PC-9 (cell line): ENCODE data around the gene HOXC9. TPM values are rescaled to one million over a fixed set of nuclear protein-coding genes. Genes with fewer than 3 reads are reported as not detected.

ENCODE experiments used
- BruUV-seq: library from RNA; stranded (reverse); fragments of 400-500 nt; replicated peaks from 2 replicates; lab custom pipeline; 2021; lab: Mats Ljungman, UMichigan
- CTCF ChIA-PET: fragments of 300-600 bp; sonication (Branson Sonifier 250); formaldehyde crosslinking; loops from one replicate; lab custom pipeline; 2022; ENCODE audit warnings: antibody characterized with exemption; lab: Charles Lee
- POLR2A ChIA-PET: fragments of 300-600 bp; sonication (Branson Sonifier 250); formaldehyde crosslinking; loops from one replicate; lab custom pipeline; 2022; ENCODE audit warnings: antibody characterized with exemption; ENCODE audit not compliant: unreplicated experiment; lab: Charles Lee
- DNase-seq, 2 experiments: peaks; one replicate each; pipeline versions ENCODE4 v3.0.0 to v3.0.0-alpha.2; 2015 to 2022; ENCODE audit warnings: mixed read lengths in 1 of 2
- H2AFZ ChIP-seq: fragments of 200-600 bp; sonication (generic); 2 replicates; pipeline ENCODE4 v1.8.1; 2017; ENCODE audit warnings: antibody characterized with exemption
- H3F3A ChIP-seq: fragments of 200-600 bp; sonication (generic); 2 replicates; pipeline ENCODE4 v1.8.1; 2017; ENCODE audit warnings: antibody characterized with exemption, mild to moderate bottlenecking, low read depth; ENCODE audit not compliant: insufficient read depth
- H3K27ac ChIP-seq: fragments of 200-600 bp; sonication (generic); 2 replicates; pipeline ENCODE4 v1.6.1; 2016; ENCODE audit warnings: mixed run types
- H3K27me3 ChIP-seq: fragments of 200-600 bp; sonication (generic); 2 replicates; pipeline ENCODE4 v1.6.1; 2016; ENCODE audit warnings: low read depth, mixed run types; ENCODE audit not compliant: insufficient read depth
- H3K36me3 ChIP-seq: fragments of 200-600 bp; sonication (generic); 2 replicates; pipeline ENCODE4 v1.6.1; 2016; ENCODE audit warnings: low read depth, mixed run types
- H3K4me1 ChIP-seq: fragments of 200-600 bp; sonication (generic); replicated peaks from 2 replicates; pipeline ENCODE4 v1.6.1; 2016; ENCODE audit warnings: mixed run types; ENCODE audit not compliant: insufficient read depth
- H3K4me2 ChIP-seq: fragments of 200-600 bp; sonication (generic); 2 replicates; pipeline ENCODE4 v1.6.1; 2017; ENCODE audit warnings: mixed run types
- H3K4me3 ChIP-seq: fragments of 200-600 bp; sonication (generic); 2 replicates; pipeline ENCODE4 v1.6.1; 2016; ENCODE audit warnings: mixed run types
- H3K79me2 ChIP-seq: fragments of 200-600 bp; sonication (generic); 2 replicates; pipeline ENCODE4 v1.6.1; 2017; ENCODE audit warnings: low read depth, mixed run types
- H3K9me2 ChIP-seq: fragments of 200-600 bp; sonication (generic); 2 replicates; pipeline ENCODE4 v1.8.1; 2017; ENCODE audit warnings: mild to moderate bottlenecking; ENCODE audit not compliant: insufficient read depth
- H3K9me3 ChIP-seq: fragments of 200-600 bp; sonication (generic); 2 replicates; pipeline ENCODE4 v1.8.1; 2016; ENCODE audit warnings: low read depth; ENCODE audit not compliant: insufficient read depth
- H4K20me1 ChIP-seq: fragments of 200-600 bp; sonication (generic); 2 replicates; pipeline ENCODE4 v1.8.1; 2017; ENCODE audit not compliant: insufficient read depth
- EZH2 ChIP-seq: fragments of 200-600 bp; sonication (generic); IDR thresholded peaks from 2 replicates; pipeline ENCODE4 v1.8.0; 2017; ENCODE audit warnings: antibody characterized with exemption, low read depth
- intact Hi-C: fragments of 100-400 bp; cut with micrococcal nuclease; formaldehyde crosslinking; loops from one replicate; pipeline ENCODE4 v1.10.0; 2022; ENCODE audit not compliant: unreplicated experiment
- total RNA-seq: library from RNA; stranded (reverse); gene quantifications from 2 replicates; pipeline ENCODE4 v1.2.3, GENCODE V29; 2021
- TF ChIP-seq, protein P1 (sequence below): fragments of 200-600 bp; sonication (generic); conservative IDR thresholded peaks from 2 replicates; pipeline ENCODE4 v1.6.1; 2017; ENCODE audit warnings: mixed run types, antibody characterized with exemption, mild to moderate bottlenecking, moderate library complexity

Gene HOXC9
- total RNA-seq, 1 experiment from 2014 or later: 10.2 TPM

DNA sequence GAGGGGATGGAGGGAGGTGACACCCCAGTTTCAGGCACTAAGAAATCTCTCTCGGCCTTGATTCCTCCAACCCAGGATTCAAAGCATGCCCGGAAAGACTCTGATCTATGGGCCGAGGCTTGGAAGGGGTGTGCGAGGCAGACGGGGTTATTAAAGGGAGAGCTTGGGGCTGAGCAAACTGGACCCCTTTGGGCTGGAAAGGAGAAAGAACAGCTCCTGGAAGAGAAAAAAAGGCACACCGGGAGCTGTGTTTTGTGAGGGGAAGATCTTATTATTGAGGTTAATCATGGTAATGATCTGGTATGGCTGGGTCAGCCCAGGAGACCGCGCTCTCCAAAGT lies 48.0 kb downstream of the HOXC9 start:
- Histone ChIP-seq H3K4me3 (no peak overlapping the region), H3K4me1 (no peaks in the 10 kb centered on the region), H3K79me2 (no peaks in the 10 kb centered on the region), H3K4me2 (no peak overlapping the region), H2AFZ (no peak overlapping the region), H3K27ac (no peak overlapping the region), H3K36me3 (no peaks in the 10 kb centered on the region), H3K9me3 (no peaks in the 10 kb centered on the region), H4K20me1 (no peaks in the 10 kb centered on the region), H3K27me3 (peaks cover 36% of the 10 kb centered on the region), H3K9me2 (no peaks in the 10 kb centered on the region), H3F3A (no peaks in the 10 kb centered on the region)
- CTCF ChIA-PET: no interaction called here
- DNase-seq: no peak
- POLR2A ChIA-PET: no interaction called here
- intact Hi-C loops: no loop called here
- TF ChIP-seq, protein P1, sequence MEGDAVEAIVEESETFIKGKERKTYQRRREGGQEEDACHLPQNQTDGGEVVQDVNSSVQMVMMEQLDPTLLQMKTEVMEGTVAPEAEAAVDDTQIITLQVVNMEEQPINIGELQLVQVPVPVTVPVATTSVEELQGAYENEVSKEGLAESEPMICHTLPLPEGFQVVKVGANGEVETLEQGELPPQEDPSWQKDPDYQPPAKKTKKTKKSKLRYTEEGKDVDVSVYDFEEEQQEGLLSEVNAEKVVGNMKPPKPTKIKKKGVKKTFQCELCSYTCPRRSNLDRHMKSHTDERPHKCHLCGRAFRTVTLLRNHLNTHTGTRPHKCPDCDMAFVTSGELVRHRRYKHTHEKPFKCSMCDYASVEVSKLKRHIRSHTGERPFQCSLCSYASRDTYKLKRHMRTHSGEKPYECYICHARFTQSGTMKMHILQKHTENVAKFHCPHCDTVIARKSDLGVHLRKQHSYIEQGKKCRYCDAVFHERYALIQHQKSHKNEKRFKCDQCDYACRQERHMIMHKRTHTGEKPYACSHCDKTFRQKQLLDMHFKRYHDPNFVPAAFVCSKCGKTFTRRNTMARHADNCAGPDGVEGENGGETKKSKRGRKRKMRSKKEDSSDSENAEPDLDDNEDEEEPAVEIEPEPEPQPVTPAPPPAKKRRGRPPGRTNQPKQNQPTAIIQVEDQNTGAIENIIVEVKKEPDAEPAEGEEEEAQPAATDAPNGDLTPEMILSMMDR: no peak
- TF ChIP-seq EZH2: no peak
- BruUV-seq: no TSS peak

DNA sequence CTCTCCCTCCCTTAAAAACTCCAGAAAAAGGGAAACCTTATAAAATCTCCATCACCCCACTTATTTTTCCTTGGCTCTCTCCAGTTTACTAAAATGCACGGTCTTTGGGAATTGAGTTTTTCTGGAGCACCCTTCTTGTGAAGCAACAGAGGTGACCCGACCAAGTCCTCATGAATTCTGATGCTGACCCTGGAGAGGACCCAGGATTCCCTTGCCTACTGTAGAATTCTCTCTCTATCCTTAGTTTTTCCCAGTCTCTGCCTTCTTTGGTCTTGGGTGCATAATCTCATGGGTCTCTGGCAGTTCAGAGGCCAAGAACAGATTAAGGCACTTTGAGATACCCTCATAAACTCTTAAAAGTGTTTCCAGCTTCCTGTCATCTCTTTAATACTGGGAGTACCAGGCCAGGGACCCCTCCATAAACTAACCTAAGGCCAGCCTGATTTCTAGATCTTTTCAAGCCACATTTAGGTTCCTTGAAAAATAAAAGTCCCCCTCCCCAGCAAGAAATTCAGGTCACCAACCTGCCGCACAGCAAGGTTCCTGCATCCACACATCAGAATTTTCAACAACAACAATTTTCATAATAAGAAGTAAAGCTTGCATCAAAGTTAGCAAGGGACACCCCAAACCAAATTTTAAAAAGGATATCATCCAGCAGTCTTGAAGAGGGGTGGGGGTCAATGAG lies 48.6 kb downstream of the HOXC9 start:
- POLR2A ChIA-PET: no interaction called here
- no peaks in the 10 kb centered on the region for H3K79me2 ChIP-seq

DNA sequence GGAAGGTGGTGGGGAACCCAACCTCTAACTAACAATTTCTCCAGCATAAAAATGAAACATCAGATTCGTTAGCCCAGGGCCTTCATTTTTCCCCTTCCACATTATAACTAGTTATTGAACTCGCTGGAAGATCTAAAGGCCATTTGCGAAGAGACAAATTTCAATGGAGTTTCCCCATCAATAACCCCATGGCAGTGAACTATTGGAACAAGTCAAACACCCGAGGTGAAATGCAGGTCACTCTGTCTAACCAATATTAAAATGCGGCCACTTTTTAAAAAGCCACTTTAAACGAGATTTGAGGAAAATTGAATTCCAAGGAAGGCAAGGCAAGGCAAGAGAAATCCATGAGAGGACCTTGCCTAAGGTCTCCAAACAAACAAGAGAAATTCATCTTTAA lies 49.1 kb downstream of the HOXC9 start:
- Histone ChIP-seq H4K20me1 (no peaks in the 10 kb centered on the region), H3K4me1 (no peaks in the 10 kb centered on the region), H2AFZ (no peak overlapping the region), H3K9me3 (no peaks in the 10 kb centered on the region), H3K9me2 (no peaks in the 10 kb centered on the region), H3K4me2 (no peak overlapping the region), H3K79me2 (no peaks in the 10 kb centered on the region), H3K27ac (no peak overlapping the region), H3K4me3 (no peak overlapping the region), H3K27me3 (peaks cover 27% of the 10 kb centered on the region), H3F3A (no peaks in the 10 kb centered on the region), H3K36me3 (no peaks in the 10 kb centered on the region)
- no TSS peak for BruUV-seq
- TF ChIP-seq EZH2: no peak
- TF ChIP-seq, protein P1: no peak
- CTCF ChIA-PET: no interaction called here
- POLR2A ChIA-PET: no interaction called here
- intact Hi-C loops: no loop called here
- DNase-seq: no peak

More for the DNA sequence above, 48.6 kb downstream of the HOXC9 start:
- no peaks in the 10 kb centered on the region for H3K4me1 ChIP-seq
- TF ChIP-seq, protein P1: no peak
- no peak for TF ChIP-seq EZH2
- no TSS peak for BruUV-seq
- H4K20me1 ChIP-seq: no peaks in the 10 kb centered on the region
- no peaks in the 10 kb centered on the region for H3K9me3 ChIP-seq
- intact Hi-C loops: no loop called here
- CTCF ChIA-PET: no interaction called here
- no peak overlapping the region for H3K4me2 ChIP-seq
- H3K4me3 ChIP-seq: no peak overlapping the region
- no peak for DNase-seq
- H3K27me3 ChIP-seq: peaks cover 30% of the 10 kb centered on the region
- H2AFZ ChIP-seq: no peak overlapping the region
- no peak overlapping the region for H3K27ac ChIP-seq
- H3K36me3 ChIP-seq: no peaks in the 10 kb centered on the region
- H3K9me2 ChIP-seq: no peaks in the 10 kb centered on the region
- H3F3A ChIP-seq: no peaks in the 10 kb centered on the region
